Activated CD4-positive, alpha-beta memory T cell treated with anti-CD3 and anti-CD28 coated beads, Interleukin-2, amount 10 ng/mL, durations not matched to agents 7 days and 5 days (primary cell): ENCODE measurements around the gene NSFL1C. TPM values are rescaled to one million over a fixed set of nuclear protein-coding genes. Genes with fewer than 3 reads are reported as not detected.

ENCODE experiments used
- CTCF ChIA-PET: fragments of 350-600 bp; sonication (Branson Sonifier 250); formaldehyde crosslinking; loops from one replicate; lab custom pipeline; 2021; ENCODE audit warnings: antibody characterized with exemption, inconsistent platforms; lab: Charles Lee
- POLR2A ChIA-PET: fragments of 350-600 bp; sonication (Branson Sonifier 250); formaldehyde crosslinking; loops from one replicate; lab custom pipeline; 2021; ENCODE audit warnings: antibody characterized with exemption; lab: Charles Lee
- DNase-seq: peaks from one replicate; pipeline ENCODE4 v3.0.0-alpha.2; 2020
- H3K27ac Mint-ChIP-seq: one replicate; pipeline ENCODE4 v1.8.0; 2021; ENCODE audit warnings: mild to moderate bottlenecking, mixed read lengths
- H3K27me3 Mint-ChIP-seq: one replicate; pipeline ENCODE4 v1.8.0; 2021; ENCODE audit warnings: mixed read lengths
- H3K36me3 Mint-ChIP-seq: one replicate; pipeline ENCODE4 v1.8.0; 2021; ENCODE audit warnings: low read depth, mixed read lengths
- H3K4me1 Mint-ChIP-seq: one replicate; pipeline ENCODE4 v1.8.0; 2021; ENCODE audit warnings: mixed read lengths
- H3K4me3 Mint-ChIP-seq: one replicate; pipeline ENCODE4 v1.8.0; 2021; ENCODE audit warnings: mild to moderate bottlenecking, mixed read lengths
- H3K9me3 Mint-ChIP-seq: one replicate; pipeline ENCODE4 v1.8.0; 2021; ENCODE audit warnings: mixed read lengths
- total RNA-seq, 2 experiments: library from RNA; stranded (reverse); gene quantifications; one replicate each; pipeline ENCODE4 v1.2.3, GENCODE V29; 2021

Gene NSFL1C
- total RNA-seq, 2 experiments from 2014 or later: 49.2 to 49.6 TPM

GRCh38 chr20:1443085-1443484 is 23.6 kb downstream of the NSFL1C start:
- H3K27ac Mint-ChIP-seq: no peak overlapping the region
- no peak for DNase-seq
- ChIA-PET CTCF (no interaction called here), POLR2A (interaction anchor here (1.0 kb wide), 1 partner anchor 12 kb away, joined by 3 read pairs; no protein-coding TSS in a partner anchor)
- peaks cover 3% of the 10 kb centered on the region for H3K27me3 Mint-ChIP-seq
- H3K4me3 Mint-ChIP-seq: no peak overlapping the region
- H3K36me3 Mint-ChIP-seq: peaks cover 44% of the 10 kb centered on the region
- no peaks in the 10 kb centered on the region for H3K9me3 Mint-ChIP-seq
- peaks cover 5% of the 10 kb centered on the region for H3K4me1 Mint-ChIP-seq

GRCh38 chr20:1442304-1442703 is 24.3 kb downstream of the NSFL1C start:
- no peak for DNase-seq
- Mint-ChIP-seq H3K27me3 (peaks cover 6% of the 10 kb centered on the region), H3K4me1 (peaks cover 7% of the 10 kb centered on the region), H3K9me3 (no peaks in the 10 kb centered on the region), H3K27ac (no peak overlapping the region), H3K4me3 (no peak overlapping the region), H3K36me3 (peaks cover 38% of the 10 kb centered on the region)
- ChIA-PET POLR2A (no interaction called here), CTCF (no interaction called here)

GRCh38 chr20:1441133-1441532 is 25.5 kb downstream of the NSFL1C start:
- no peak overlapping the region for H3K4me3 Mint-ChIP-seq
- H3K27ac Mint-ChIP-seq: no peak overlapping the region
- peaks cover 11% of the 10 kb centered on the region for H3K4me1 Mint-ChIP-seq
- H3K9me3 Mint-ChIP-seq: no peaks in the 10 kb centered on the region
- peaks cover 9% of the 10 kb centered on the region for H3K27me3 Mint-ChIP-seq
- POLR2A ChIA-PET: interaction anchor here (1.4 kb wide), 1 partner anchor 49 kb away, joined by 3 read pairs; no protein-coding TSS in a partner anchor
- peaks cover 28% of the 10 kb centered on the region for H3K36me3 Mint-ChIP-seq
- CTCF ChIA-PET: no interaction called here
- no peak for DNase-seq

- no peak overlapping the region for H3K27ac Mint-ChIP-seq
- no peak for DNase-seq
- ChIA-PET CTCF (interaction anchor here (0.7 to 6.1 kb wide), 5 partner anchors 11 to 337 kb away, joined by 3 to 40 read pairs (median 3); no protein-coding TSS in a partner anchor), POLR2A (interaction anchor here (1.4 kb wide), 1 partner anchor 48 kb away, joined by 3 read pairs; no protein-coding TSS in a partner anchor)
- H3K36me3 Mint-ChIP-seq: peaks cover 22% of the 10 kb centered on the region
- no peak overlapping the region for H3K4me3 Mint-ChIP-seq
- peaks cover 12% of the 10 kb centered on the region for H3K27me3 Mint-ChIP-seq
- H3K9me3 Mint-ChIP-seq: no peaks in the 10 kb centered on the region
- peaks cover 21% of the 10 kb centered on the region for H3K4me1 Mint-ChIP-seq
Observed at GRCh38 chr20:1440024-1440423, 26.6 kb downstream of the NSFL1C start.

- Mint-ChIP-seq H3K27me3 (peaks cover 24% of the 10 kb centered on the region), H3K4me1 (peaks cover 31% of the 10 kb centered on the region), H3K36me3 (peaks cover 11% of the 10 kb centered on the region), H3K9me3 (no peaks in the 10 kb centered on the region), H3K4me3 (no peak overlapping the region), H3K27ac (no peak overlapping the region)
- DNase-seq: no peak
- ChIA-PET CTCF (interaction anchor here (0.6 to 6.1 kb wide), 12 partner anchors 9 to 226 kb away, joined by 3 to 40 read pairs (median 4); partner anchors contain the start of gene NSFL1C), POLR2A (interaction anchor here (0.8 to 1.7 kb wide), 4 partner anchors 10 to 113 kb away, joined by 3 to 4 read pairs (median 4); no protein-coding TSS in a partner anchor)
Observed at GRCh38 chr20:1438361-1438760, 28.3 kb downstream of the NSFL1C start.

- Mint-ChIP-seq H3K4me1 (peaks cover 31% of the 10 kb centered on the region), H3K36me3 (peaks cover 10% of the 10 kb centered on the region), H3K4me3 (no peak overlapping the region), H3K27me3 (peaks cover 30% of the 10 kb centered on the region), H3K27ac (no peak overlapping the region), H3K9me3 (no peaks in the 10 kb centered on the region)
- ChIA-PET POLR2A (interaction anchor here (1.3 kb wide), 1 partner anchor 126 kb away, joined by 3 read pairs; no protein-coding TSS in a partner anchor), CTCF (interaction anchor here (0.6 to 6.1 kb wide), 18 partner anchors 10 to 363 kb away, joined by 3 to 40 read pairs (median 5); partner anchors contain the start of genes NSFL1C and SDCBP2)
- DNase-seq: peak; percentile 84
Observed at GRCh38 chr20:1437235-1437904, 29.3 kb downstream of the NSFL1C start.

GRCh38 chr20:1436263-1436662 is 30.4 kb downstream of the NSFL1C start:
- Mint-ChIP-seq H3K27me3 (peaks cover 38% of the 10 kb centered on the region), H3K27ac (no peak overlapping the region), H3K9me3 (no peaks in the 10 kb centered on the region), H3K4me3 (no peak overlapping the region), H3K4me1 (peaks cover 31% of the 10 kb centered on the region), H3K36me3 (peaks cover 5% of the 10 kb centered on the region)
- ChIA-PET POLR2A (interaction anchor here (1.1 to 2.3 kb wide), 3 partner anchors 30 to 667 kb away, joined by 4 to 9 read pairs (median 7); partner anchors contain the start of gene NSFL1C), CTCF (interaction anchor here (0.7 to 6.1 kb wide), 19 partner anchors 9 to 247 kb away, joined by 3 to 40 read pairs (median 5); partner anchors contain the start of genes NSFL1C, SDCBP2 and SNPH)
- no peak for DNase-seq

- Mint-ChIP-seq H3K4me1 (peaks cover 28% of the 10 kb centered on the region), H3K9me3 (no peaks in the 10 kb centered on the region), H3K27ac (no peak overlapping the region), H3K36me3 (peaks cover 5% of the 10 kb centered on the region), H3K27me3 (peaks cover 41% of the 10 kb centered on the region), H3K4me3 (no peak overlapping the region)
- POLR2A ChIA-PET: interaction anchor here (0.6 to 2.3 kb wide), 7 partner anchors 31 to 668 kb away, joined by 3 to 9 read pairs (median 3); partner anchors contain the start of gene NSFL1C
- no peak for DNase-seq
- CTCF ChIA-PET: interaction anchor here (0.7 to 6.1 kb wide), 12 partner anchors 16 to 222 kb away, joined by 3 to 40 read pairs (median 5); partner anchors contain the start of genes NSFL1C and SNPH
Observed at GRCh38 chr20:1435337-1435699, 31.3 kb downstream of the NSFL1C start.

GRCh38 chr20:1434571-1435336 is 31.9 kb downstream of the NSFL1C start:
- CTCF ChIA-PET: interaction anchor here (0.7 to 6.1 kb wide), 11 partner anchors 17 to 222 kb away, joined by 3 to 40 read pairs (median 5); partner anchors contain the start of genes NSFL1C and SNPH

GRCh38 chr20:1431158-1431557 is 35.5 kb downstream of the NSFL1C start:
- Mint-ChIP-seq H3K27ac (no peak overlapping the region), H3K4me3 (no peak overlapping the region), H3K36me3 (peaks cover 5% of the 10 kb centered on the region), H3K4me1 (peaks cover 30% of the 10 kb centered on the region), H3K9me3 (no peaks in the 10 kb centered on the region), H3K27me3 (peaks cover 41% of the 10 kb centered on the region)
- DNase-seq: no peak
- ChIA-PET POLR2A (no interaction called here), CTCF (interaction anchor here (0.6 kb wide), 1 partner anchor 107 kb away, joined by 3 read pairs; no protein-coding TSS in a partner anchor)

More at GRCh38 chr20:1434571-1435336, 31.9 kb downstream of the NSFL1C start:
- H3K9me3 Mint-ChIP-seq: no peaks in the 10 kb centered on the region
- POLR2A ChIA-PET: interaction anchor here (0.6 to 2.3 kb wide), 8 partner anchors 31 to 668 kb away, joined by 3 to 9 read pairs (median 3); partner anchors contain the start of gene NSFL1C
- peaks cover 25% of the 10 kb centered on the region for H3K4me1 Mint-ChIP-seq
- H3K4me3 Mint-ChIP-seq: no peak overlapping the region
- H3K27ac Mint-ChIP-seq: peak overlapping the region; percentile 42
- peaks cover 5% of the 10 kb centered on the region for H3K36me3 Mint-ChIP-seq
- peak; percentile 88 for DNase-seq
- peaks cover 47% of the 10 kb centered on the region for H3K27me3 Mint-ChIP-seq

GRCh38 chr20:1430004-1430451 is 36.6 kb downstream of the NSFL1C start:
- Mint-ChIP-seq H3K9me3 (no peaks in the 10 kb centered on the region), H3K36me3 (peaks cover 2% of the 10 kb centered on the region), H3K4me3 (no peak overlapping the region), H3K27me3 (peaks cover 37% of the 10 kb centered on the region), H3K27ac (no peak overlapping the region), H3K4me1 (peaks cover 21% of the 10 kb centered on the region)
- ChIA-PET CTCF (no interaction called here), POLR2A (no interaction called here)
- no peak for DNase-seq

GRCh38 chr20:1429143-1429728 is 37.4 kb downstream of the NSFL1C start:
- H3K4me1 Mint-ChIP-seq: peaks cover 13% of the 10 kb centered on the region
- POLR2A ChIA-PET: no interaction called here
- H3K27me3 Mint-ChIP-seq: peaks cover 36% of the 10 kb centered on the region
- no peak overlapping the region for H3K4me3 Mint-ChIP-seq
- no peaks in the 10 kb centered on the region for H3K9me3 Mint-ChIP-seq
- H3K36me3 Mint-ChIP-seq: peaks cover 1% of the 10 kb centered on the region
- H3K27ac Mint-ChIP-seq: no peak overlapping the region
- DNase-seq: no peak
- CTCF ChIA-PET: no interaction called here
